PC-9 (cell line): Measurements from ENCODE around the gene MAFG. TPM values are rescaled to one million over a fixed set of nuclear protein-coding genes. Genes with fewer than 3 reads are reported as not detected.

ENCODE experiments used
- BruUV-seq: library from RNA; stranded (reverse); fragments of 400-500 nt; replicated peaks from 2 replicates; lab custom pipeline; 2021; lab: Mats Ljungman, UMichigan
- CTCF ChIA-PET: fragments of 300-600 bp; sonication (Branson Sonifier 250); formaldehyde crosslinking; loops from one replicate; lab custom pipeline; 2022; ENCODE audit warnings: antibody characterized with exemption; lab: Charles Lee
- POLR2A ChIA-PET: fragments of 300-600 bp; sonication (Branson Sonifier 250); formaldehyde crosslinking; loops from one replicate; lab custom pipeline; 2022; ENCODE audit warnings: antibody characterized with exemption; ENCODE audit not compliant: unreplicated experiment; lab: Charles Lee
- DNase-seq, 2 experiments: peaks; one replicate each; pipeline versions ENCODE4 v3.0.0 to v3.0.0-alpha.2; 2015 to 2022; ENCODE audit warnings: mixed read lengths in 1 of 2
- H2AFZ ChIP-seq: fragments of 200-600 bp; sonication (generic); 2 replicates; pipeline ENCODE4 v1.8.1; 2017; ENCODE audit warnings: antibody characterized with exemption
- H3F3A ChIP-seq: fragments of 200-600 bp; sonication (generic); 2 replicates; pipeline ENCODE4 v1.8.1; 2017; ENCODE audit warnings: antibody characterized with exemption, mild to moderate bottlenecking, low read depth; ENCODE audit not compliant: insufficient read depth
- H3K27ac ChIP-seq: fragments of 200-600 bp; sonication (generic); 2 replicates; pipeline ENCODE4 v1.6.1; 2016; ENCODE audit warnings: mixed run types
- H3K27me3 ChIP-seq: fragments of 200-600 bp; sonication (generic); 2 replicates; pipeline ENCODE4 v1.6.1; 2016; ENCODE audit warnings: low read depth, mixed run types; ENCODE audit not compliant: insufficient read depth
- H3K36me3 ChIP-seq: fragments of 200-600 bp; sonication (generic); 2 replicates; pipeline ENCODE4 v1.6.1; 2016; ENCODE audit warnings: low read depth, mixed run types
- H3K4me1 ChIP-seq: fragments of 200-600 bp; sonication (generic); replicated peaks from 2 replicates; pipeline ENCODE4 v1.6.1; 2016; ENCODE audit warnings: mixed run types; ENCODE audit not compliant: insufficient read depth
- H3K4me2 ChIP-seq: fragments of 200-600 bp; sonication (generic); 2 replicates; pipeline ENCODE4 v1.6.1; 2017; ENCODE audit warnings: mixed run types
- H3K4me3 ChIP-seq: fragments of 200-600 bp; sonication (generic); 2 replicates; pipeline ENCODE4 v1.6.1; 2016; ENCODE audit warnings: mixed run types
- H3K79me2 ChIP-seq: fragments of 200-600 bp; sonication (generic); 2 replicates; pipeline ENCODE4 v1.6.1; 2017; ENCODE audit warnings: low read depth, mixed run types
- H3K9me2 ChIP-seq: fragments of 200-600 bp; sonication (generic); 2 replicates; pipeline ENCODE4 v1.8.1; 2017; ENCODE audit warnings: mild to moderate bottlenecking; ENCODE audit not compliant: insufficient read depth
- H3K9me3 ChIP-seq: fragments of 200-600 bp; sonication (generic); 2 replicates; pipeline ENCODE4 v1.8.1; 2016; ENCODE audit warnings: low read depth; ENCODE audit not compliant: insufficient read depth
- H4K20me1 ChIP-seq: fragments of 200-600 bp; sonication (generic); 2 replicates; pipeline ENCODE4 v1.8.1; 2017; ENCODE audit not compliant: insufficient read depth
- EZH2 ChIP-seq: fragments of 200-600 bp; sonication (generic); IDR thresholded peaks from 2 replicates; pipeline ENCODE4 v1.8.0; 2017; ENCODE audit warnings: antibody characterized with exemption, low read depth
- intact Hi-C: fragments of 100-400 bp; cut with micrococcal nuclease; formaldehyde crosslinking; loops from one replicate; pipeline ENCODE4 v1.10.0; 2022; ENCODE audit not compliant: unreplicated experiment
- total RNA-seq: library from RNA; stranded (reverse); gene quantifications from 2 replicates; pipeline ENCODE4 v1.2.3, GENCODE V29; 2021
- TF ChIP-seq, protein P1 (sequence below): fragments of 200-600 bp; sonication (generic); conservative IDR thresholded peaks from 2 replicates; pipeline ENCODE4 v1.6.1; 2017; ENCODE audit warnings: mixed run types, antibody characterized with exemption, mild to moderate bottlenecking, moderate library complexity

Gene MAFG
- total RNA-seq, 1 experiment from 2014 or later: 79.5 TPM

DNA sequence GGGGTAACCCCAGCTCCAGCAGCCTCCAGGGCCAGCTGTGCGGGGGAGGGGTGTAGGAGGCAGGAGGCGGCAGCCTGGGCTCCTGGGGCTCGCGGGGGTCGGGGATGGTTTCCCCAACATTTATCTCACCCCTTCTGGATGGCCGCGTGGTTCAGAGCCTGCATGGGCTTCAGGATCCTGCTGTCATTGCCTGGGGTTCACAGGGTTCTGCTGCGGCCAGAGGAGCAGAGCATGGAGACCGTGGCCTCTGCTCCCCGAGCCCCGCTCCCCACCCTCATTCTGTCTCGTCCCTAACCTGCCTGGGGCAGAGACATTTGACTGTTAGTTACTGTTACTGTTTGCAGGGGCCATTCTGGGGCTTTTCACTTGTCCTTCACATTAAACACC lies 14.6 kb upstream of the MAFG start:
- H3K36me3 ChIP-seq: no peaks in the 10 kb centered on the region
- no peak overlapping the region for H3K27ac ChIP-seq
- intact Hi-C loops: no loop called here
- H3K4me3 ChIP-seq: no peak overlapping the region
- ChIA-PET POLR2A (interaction anchor here (0.6 kb wide), 1 partner anchor 249 kb away, joined by 3 read pairs; no protein-coding TSS in a partner anchor), CTCF (no interaction called here)
- no peaks in the 10 kb centered on the region for H3K4me1 ChIP-seq
- H3K9me2 ChIP-seq: no peaks in the 10 kb centered on the region
- H3F3A ChIP-seq: no peaks in the 10 kb centered on the region
- H4K20me1 ChIP-seq: no peaks in the 10 kb centered on the region
- no peaks in the 10 kb centered on the region for H3K27me3 ChIP-seq
- BruUV-seq: no TSS peak
- no peak for TF ChIP-seq EZH2
- no peaks in the 10 kb centered on the region for H3K79me2 ChIP-seq
- H3K4me2 ChIP-seq: no peak overlapping the region
- no peak for DNase-seq
- no peak overlapping the region for H2AFZ ChIP-seq
- no peaks in the 10 kb centered on the region for H3K9me3 ChIP-seq

DNA sequence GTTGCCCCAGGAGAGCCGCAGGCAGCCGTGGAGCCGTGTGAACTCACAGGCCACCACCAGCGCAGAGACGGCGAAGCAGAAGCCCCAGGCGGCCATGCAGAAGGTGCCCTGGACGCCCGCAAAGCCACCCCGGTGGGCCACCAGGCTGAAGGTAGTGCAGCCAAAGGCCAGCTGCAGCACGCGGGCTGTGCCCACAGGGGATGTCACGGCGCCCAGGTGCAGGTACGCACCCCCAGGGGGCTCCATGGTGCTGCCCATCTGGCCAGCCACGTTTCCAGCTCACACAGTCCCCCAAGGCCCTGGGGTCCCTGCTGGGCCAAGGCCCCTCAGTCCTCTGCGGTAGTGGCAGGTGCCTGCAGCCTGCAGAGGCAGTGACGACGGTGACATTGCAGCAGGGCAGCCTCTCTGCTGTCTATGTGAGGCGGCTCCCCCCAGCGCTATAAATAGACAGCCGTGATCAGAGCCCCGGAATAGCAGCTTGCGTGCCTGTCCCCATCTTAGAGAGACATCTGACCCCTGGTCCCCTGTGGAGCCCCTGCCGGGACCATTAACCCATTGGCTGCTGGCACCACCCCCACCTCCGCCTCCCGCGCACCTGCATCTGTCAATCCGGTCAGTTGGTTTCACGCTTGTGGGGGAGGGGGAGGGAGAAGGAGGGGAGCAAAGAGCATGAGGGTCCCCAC lies 14.1 kb upstream of the MAFG start:
- POLR2A ChIA-PET: no interaction called here
- Histone ChIP-seq H2AFZ (no peak overlapping the region), H3K9me2 (no peaks in the 10 kb centered on the region), H4K20me1 (no peaks in the 10 kb centered on the region), H3K27me3 (no peaks in the 10 kb centered on the region), H3K4me3 (no peak overlapping the region), H3K27ac (no peak overlapping the region), H3K9me3 (no peaks in the 10 kb centered on the region), H3K79me2 (no peaks in the 10 kb centered on the region), H3K4me1 (no peaks in the 10 kb centered on the region), H3F3A (no peaks in the 10 kb centered on the region), H3K4me2 (no peak overlapping the region), H3K36me3 (no peaks in the 10 kb centered on the region)
- intact Hi-C loops: no loop called here
- no TSS peak for BruUV-seq
- TF ChIP-seq EZH2: no peak
- TF ChIP-seq, protein P1, sequence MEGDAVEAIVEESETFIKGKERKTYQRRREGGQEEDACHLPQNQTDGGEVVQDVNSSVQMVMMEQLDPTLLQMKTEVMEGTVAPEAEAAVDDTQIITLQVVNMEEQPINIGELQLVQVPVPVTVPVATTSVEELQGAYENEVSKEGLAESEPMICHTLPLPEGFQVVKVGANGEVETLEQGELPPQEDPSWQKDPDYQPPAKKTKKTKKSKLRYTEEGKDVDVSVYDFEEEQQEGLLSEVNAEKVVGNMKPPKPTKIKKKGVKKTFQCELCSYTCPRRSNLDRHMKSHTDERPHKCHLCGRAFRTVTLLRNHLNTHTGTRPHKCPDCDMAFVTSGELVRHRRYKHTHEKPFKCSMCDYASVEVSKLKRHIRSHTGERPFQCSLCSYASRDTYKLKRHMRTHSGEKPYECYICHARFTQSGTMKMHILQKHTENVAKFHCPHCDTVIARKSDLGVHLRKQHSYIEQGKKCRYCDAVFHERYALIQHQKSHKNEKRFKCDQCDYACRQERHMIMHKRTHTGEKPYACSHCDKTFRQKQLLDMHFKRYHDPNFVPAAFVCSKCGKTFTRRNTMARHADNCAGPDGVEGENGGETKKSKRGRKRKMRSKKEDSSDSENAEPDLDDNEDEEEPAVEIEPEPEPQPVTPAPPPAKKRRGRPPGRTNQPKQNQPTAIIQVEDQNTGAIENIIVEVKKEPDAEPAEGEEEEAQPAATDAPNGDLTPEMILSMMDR: no peak
- DNase-seq: no peak
- CTCF ChIA-PET: no interaction called here

DNA sequence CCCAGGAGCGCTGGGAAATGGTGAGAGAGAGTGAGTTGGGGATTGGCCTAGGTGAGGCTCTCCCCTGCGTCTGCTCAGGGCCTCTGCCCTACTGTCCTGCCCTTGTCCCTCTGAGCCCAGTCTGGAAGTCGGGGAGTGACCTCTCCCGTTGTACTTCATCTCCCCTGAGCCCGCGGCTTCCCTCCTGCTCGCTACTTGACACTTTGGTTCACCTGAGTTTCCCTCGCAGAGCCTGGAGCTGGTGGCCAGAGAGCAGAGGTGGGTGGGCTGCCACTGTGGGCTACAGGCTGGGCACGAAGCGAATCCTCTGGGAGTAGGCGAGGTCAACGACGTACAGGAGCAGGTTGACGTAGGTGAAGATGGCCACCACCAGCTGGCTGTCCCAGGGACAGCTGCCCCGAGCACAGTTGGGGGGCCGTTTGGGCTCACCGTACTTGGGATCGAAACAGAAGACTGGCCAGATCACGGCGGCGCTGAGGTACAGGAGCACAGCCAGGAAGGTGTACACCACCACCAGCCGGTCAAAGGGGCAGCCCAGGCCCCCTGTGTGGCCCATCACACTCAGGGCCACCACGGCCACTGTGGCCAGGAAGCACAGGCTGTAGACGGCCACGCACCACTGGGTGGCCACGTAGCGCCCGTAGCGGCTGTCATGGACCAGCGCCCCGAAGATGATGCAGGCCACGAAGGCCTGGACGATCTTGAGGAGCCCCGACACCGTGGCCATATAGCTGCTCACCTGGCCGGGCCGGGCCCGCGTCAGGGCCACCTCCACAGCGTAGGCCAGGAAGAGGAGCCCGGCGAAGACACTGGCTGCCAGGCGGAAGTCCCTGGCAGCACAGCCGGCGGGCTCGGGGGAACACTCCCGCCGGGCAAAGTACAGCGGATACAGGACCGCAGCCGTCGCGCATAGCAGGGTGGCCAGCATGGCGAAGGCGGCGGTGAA lies 13.3 kb upstream of the MAFG start:
- no peaks in the 10 kb centered on the region for H3K9me3 ChIP-seq
- H3F3A ChIP-seq: no peaks in the 10 kb centered on the region
- no peak overlapping the region for H3K4me3 ChIP-seq
- H3K79me2 ChIP-seq: no peaks in the 10 kb centered on the region
- H3K4me2 ChIP-seq: no peak overlapping the region
- H4K20me1 ChIP-seq: no peaks in the 10 kb centered on the region
- CTCF ChIA-PET: interaction anchor here (0.9 kb wide), 1 partner anchor 13 kb away, joined by 3 read pairs; the partner anchor contains the start of gene MAFG
- H3K27me3 ChIP-seq: no peaks in the 10 kb centered on the region
- DNase-seq: no peak
- intact Hi-C loops: no loop called here
- H2AFZ ChIP-seq: no peak overlapping the region
- POLR2A ChIA-PET: no interaction called here
- H3K4me1 ChIP-seq: no peaks in the 10 kb centered on the region
- H3K36me3 ChIP-seq: no peaks in the 10 kb centered on the region
- TF ChIP-seq, protein P1: no peak
- TF ChIP-seq EZH2: no peak
- no TSS peak for BruUV-seq
- H3K27ac ChIP-seq: no peak overlapping the region
- H3K9me2 ChIP-seq: no peaks in the 10 kb centered on the region
